Epithelial cell of proximal tubule (primary cell): ENCODE results near the gene MON1B. TPM values are rescaled to one million over a fixed set of nuclear protein-coding genes. Genes with fewer than 3 reads are reported as not detected.

Experiments used
- DNase-seq: peaks from one replicate; pipeline ENCODE4 v3.0.0-alpha.2; 2011; ENCODE audit warnings: low read depth
- H3K4me3 ChIP-seq: 2 replicates; pipeline ENCODE4 v1.5.1; 2011; ENCODE audit warnings: low read depth, mild to moderate bottlenecking, low read length
- CTCF ChIP-seq: conservative IDR thresholded peaks from 2 replicates; pipeline ENCODE4 v1.5.1; 2012; ENCODE audit warnings: low read depth, mild to moderate bottlenecking, low read length
- total RNA-seq: library from RNA; depleted of rRNA; stranded (reverse); fragments of >200 nt; gene quantifications from 2 replicates; pipeline ENCODE4 v1.2.3, GENCODE V29; 2015

MON1B gene
- total RNA-seq, 1 donor from 2014 or later, result 19.3 TPM

GRCh38 chr16:77214411-77215138 is 23.6 kb downstream of the MON1B start:
- no peak overlapping the region for H3K4me3 ChIP-seq
- no peak for TF ChIP-seq CTCF
- no peak for DNase-seq

GRCh38 chr16:77219437-77219836 is 28.4 kb downstream of the MON1B start:
- no peak for TF ChIP-seq CTCF
- H3K4me3 ChIP-seq, result no peak overlapping the region
- DNase-seq, result no peak

- no peak overlapping the region for H3K4me3 ChIP-seq
- DNase-seq, result no peak
- no peak for TF ChIP-seq CTCF
These were observed 29.4 kb downstream of the MON1B start for GRCh38 chr16:77220427-77220826.

- no peak for TF ChIP-seq CTCF
- DNase-seq, result no peak
- H3K4me3 ChIP-seq, result no peak overlapping the region
These were observed 30.5 kb downstream of the MON1B start for GRCh38 chr16:77221482-77221881.

- TF ChIP-seq CTCF, result peak; percentile 43
- no peak for DNase-seq
These were observed 32.2 kb downstream of the MON1B start for GRCh38 chr16:77223184-77223583.

GRCh38 chr16:77225182-77225581 is 34.2 kb downstream of the MON1B start:
- no peak overlapping the region for H3K4me3 ChIP-seq
- no peak for TF ChIP-seq CTCF
- no peak for DNase-seq

More at GRCh38 chr16:77223184-77223583, 32.2 kb downstream of the MON1B start:
- H3K4me3 ChIP-seq, result no peak overlapping the region

- TF ChIP-seq CTCF, result no peak
- no peak for DNase-seq
- no peak overlapping the region for H3K4me3 ChIP-seq
These were observed 36.8 kb downstream of the MON1B start for GRCh38 chr16:77227745-77228144.
